HG03521 (cell line): ENCODE data around the gene TPST2.

Experiments used
- ATAC-seq: cut with Tn5 transposase; IDR thresholded peaks from one replicate; pipeline ENCODE4 v1.9.1; 2021; ENCODE audit warnings: mild to moderate bottlenecking, moderate library complexity; ENCODE audit not compliant: unreplicated experiment

Gene TPST2

DNA sequence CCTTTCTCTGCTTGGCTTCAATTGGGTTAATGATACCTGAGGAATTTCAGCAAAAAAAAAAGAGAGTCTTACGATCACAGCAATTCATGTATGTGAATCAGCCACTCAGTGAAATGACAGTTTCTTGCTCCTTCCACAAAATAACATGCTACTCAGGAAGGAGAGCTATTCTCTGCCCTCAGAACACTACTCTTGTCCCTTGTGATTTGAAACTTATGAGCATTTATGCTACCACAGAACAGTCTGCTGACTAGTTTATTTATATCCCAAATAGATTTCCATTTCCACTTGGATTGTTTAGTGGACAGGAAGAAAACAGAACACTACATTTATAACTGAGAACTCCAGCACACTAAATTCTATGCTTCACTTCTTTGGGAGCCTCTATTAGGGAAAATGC is 86.2 kb downstream of the TPST2 start:
- ATAC-seq: no peak

- no peak for ATAC-seq
These were observed 87.0 kb downstream of the TPST2 start for GRCh38 chr22:26502688-26503561.

DNA sequence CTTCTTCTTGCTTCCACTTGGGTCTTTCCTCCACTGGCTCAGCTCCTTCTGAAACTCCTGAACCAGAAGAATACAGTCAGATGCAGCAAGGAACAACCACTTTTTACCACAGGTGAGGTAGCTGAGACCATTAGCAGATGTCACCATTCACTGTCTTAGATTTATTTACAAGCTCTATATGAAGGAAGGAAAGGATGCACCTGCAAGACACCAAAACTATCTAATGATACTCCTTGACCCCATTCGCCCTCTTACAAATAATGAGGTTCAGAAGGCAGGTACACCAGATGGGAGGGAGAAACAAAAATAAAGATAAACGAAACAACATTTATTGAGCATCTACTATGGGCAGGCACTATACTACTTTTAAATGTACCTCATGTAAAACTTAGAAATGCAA is 87.9 kb downstream of the TPST2 start:
- ATAC-seq: no peak

- no peak for ATAC-seq
These were observed 90.7 kb downstream of the TPST2 start for GRCh38 chr22:26499188-26499703.

DNA sequence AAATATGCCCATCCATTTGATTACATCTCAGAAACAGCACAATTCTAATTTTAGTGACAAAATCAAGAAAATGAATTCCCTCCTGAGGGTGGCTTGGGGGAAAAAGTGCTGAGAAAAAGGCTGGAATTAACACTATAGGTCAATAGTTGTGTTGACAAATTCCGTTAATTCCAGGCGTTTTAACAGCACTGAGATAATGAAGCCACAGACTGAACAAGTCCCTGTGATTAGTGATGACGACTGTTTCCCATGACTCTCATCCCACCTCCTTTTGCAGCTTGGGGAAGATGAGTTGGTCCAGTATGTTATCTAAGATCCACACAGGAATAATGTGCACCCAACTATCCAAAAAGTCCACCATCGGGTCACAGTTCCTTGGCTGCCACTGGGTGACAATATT is 93.5 kb downstream of the TPST2 start:
- ATAC-seq: no peak

GRCh38 chr22:26494506-26494905 is 95.4 kb downstream of the TPST2 start:
- ATAC-seq: no peak

GRCh38 chr22:26492220-26492619 is 97.7 kb downstream of the TPST2 start:
- no peak for ATAC-seq

- ATAC-seq: no peak
These were observed 100.4 kb downstream of the TPST2 start for GRCh38 chr22:26489447-26490036.

DNA sequence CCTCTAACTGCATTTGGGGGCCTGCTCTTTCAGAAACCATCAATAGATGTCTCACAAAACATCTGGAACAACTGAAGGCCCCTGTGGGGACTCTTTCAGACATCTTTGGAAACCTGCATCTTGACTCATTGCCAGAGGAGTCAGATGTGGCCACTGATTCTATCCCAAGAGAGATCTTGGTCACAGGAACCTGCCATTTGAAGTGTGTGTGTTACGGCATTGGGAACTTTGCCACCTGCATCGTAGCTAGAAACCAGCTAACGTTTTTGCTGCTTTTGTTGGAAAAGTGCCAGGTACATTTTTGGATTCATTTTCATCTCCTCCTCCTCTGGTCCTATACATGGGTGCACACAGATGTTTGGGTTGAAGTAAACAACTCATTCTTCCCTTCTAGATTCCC is 101.9 kb downstream of the TPST2 start:
- no peak for ATAC-seq

DNA sequence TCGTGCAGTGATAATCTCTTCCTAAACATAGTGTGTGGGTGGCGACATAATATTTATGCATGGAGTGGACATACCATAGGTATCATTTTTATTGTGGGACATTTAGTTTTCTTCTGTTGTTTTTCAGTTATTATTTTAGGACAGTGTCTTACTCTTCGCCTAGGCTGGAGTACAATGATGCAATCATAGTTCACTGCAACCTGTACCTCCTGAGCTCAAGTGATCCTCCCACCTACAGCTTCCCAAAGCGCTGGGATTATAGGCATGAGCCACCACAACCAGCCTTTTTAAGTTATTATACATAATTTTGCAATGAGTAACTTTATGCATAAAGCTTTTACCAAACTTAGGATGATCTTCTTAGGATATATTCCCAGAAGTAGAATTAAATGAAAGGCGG is 103.5 kb downstream of the TPST2 start:
- ATAC-seq: no peak

DNA sequence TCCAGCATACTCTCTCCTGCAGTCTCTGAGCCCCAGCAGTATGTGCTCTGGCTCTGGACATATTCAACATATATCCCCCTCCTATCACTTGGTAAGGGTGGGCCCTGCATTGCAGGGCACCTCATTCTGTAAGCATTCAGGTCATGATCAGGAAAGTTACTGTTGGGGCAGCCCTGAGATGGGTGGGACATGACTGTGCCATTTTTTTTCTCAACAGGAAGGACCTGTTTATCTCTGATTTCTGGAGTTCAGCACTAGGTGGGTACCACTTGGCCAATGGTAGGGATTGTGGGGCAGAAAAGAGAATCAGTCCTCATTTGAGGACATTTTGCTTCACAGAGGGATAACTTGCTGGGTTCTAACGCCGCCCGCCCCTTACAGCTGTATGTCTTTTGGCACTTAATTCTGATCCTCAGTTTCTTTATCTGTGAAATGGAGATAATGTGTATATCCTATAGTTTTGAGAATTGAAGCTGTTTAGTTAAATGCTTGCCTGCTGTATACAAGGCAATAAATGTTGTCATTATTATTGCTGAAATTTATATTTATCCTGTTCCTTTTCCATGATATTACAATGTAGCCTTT is 104.0 kb downstream of the TPST2 start:
- no peak for ATAC-seq

DNA sequence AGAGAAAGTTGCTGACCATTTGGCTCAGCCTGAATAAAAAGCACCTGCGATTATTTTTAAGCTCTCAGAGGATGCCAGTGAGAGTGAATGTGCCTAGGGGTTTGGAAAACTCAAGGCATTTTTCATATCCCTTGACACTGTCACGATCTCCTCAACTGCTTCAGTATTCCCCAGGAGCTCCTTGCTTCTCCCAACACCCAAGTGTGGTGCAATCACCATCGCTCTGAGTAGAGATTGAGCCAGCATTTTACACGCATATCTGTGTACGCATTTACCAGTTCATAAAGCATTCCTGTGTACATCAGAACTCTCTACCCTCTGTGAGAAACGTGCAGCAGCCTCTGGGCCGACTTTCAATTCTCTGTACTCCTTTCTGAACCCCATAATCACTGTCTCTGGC is 104.9 kb downstream of the TPST2 start:
- no peak for ATAC-seq

DNA sequence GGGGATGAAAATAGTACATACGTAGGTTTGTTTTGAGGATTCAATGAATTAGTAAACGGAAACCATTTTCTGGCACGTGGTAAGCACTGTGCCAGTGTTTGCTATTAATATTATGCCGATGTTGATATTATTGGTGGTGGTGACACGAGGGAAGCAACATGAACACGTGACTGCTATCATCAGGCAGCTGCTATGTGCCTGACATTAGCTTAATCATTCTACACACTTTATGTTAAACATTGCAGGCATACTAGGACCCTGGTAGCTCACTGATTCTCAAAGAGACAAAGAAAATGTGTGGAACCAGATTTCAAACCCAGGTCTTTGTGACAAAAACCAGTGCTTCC is 105.6 kb downstream of the TPST2 start:
- no peak for ATAC-seq

DNA sequence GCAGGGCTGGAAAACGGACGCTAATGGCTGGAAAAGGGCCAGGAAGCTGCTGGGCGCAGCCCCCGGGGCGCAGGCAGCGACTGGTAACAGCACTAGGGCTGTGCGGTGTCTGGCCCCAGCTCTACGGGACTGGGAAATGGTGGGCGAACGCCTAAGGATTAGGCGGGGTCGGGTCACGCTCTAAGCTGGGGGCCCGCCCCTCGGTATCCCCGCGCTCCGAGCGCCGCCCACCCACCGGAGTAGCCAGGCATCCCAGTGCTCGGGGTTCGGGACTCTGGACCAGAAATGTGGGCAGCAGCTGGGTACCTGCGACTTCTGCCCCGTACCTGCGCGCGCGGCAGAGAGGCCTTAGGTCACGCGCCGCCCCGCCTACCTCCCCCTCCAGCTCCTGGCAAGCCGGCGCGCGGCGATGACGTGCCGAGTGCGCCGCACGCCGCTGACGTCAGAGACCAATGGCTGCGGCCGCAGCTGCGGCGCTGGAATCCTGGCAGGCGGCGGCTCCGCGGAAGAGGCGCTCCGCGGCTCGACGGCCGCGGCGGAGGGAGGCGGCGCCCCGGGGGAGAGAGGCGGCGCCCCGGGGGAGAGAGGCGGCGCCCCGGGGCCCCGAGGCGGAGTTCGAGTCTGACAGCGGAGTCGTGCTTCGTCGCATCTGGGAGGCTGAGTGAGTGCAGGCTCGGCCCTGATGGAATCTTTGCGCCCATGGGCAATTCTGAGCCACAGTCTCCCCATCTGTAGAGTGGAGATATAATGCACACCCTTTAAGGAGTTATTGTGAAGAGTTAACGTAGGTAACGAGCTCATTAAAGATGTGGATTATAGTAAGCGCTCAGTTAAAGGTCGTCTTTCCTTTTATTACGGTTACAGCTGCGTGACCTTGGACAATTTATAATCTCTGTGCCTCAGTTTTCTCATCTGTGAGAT is 106.2 kb downstream of the TPST2 start, which contains the start of the genes HPS4 and SRRD:
Gene HPS4 (minus strand): TSS at position 345 of the 921 bp plus-strand sequence. CDS start 2,021 bp downstream, outside the sequence.
Gene SRRD (plus strand): TSS at position 439 of the 921 bp plus-strand sequence. CDS start 14 bp downstream, at position 453.
- peak; percentile 76 for ATAC-seq

DNA sequence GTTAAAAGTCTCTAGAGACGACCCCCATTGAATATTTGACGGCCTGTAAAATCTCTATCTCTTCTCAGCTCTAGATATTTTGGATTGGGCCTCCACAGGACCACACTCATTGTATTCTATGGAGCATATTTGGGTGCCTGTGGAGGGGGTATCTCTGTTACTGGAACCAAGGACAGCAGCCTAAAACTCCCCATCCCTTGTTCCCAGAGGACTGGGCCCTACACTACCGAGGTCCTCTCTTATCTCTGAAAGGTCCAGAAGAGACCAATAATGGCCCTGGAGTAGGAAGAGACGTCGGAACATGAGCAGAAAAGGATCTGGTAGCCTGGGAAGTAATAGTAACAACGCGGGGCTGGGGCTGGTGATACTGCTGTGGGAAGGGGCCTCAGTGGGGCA is 106.9 kb downstream of the TPST2 start:
- ATAC-seq: peak; percentile 3

DNA sequence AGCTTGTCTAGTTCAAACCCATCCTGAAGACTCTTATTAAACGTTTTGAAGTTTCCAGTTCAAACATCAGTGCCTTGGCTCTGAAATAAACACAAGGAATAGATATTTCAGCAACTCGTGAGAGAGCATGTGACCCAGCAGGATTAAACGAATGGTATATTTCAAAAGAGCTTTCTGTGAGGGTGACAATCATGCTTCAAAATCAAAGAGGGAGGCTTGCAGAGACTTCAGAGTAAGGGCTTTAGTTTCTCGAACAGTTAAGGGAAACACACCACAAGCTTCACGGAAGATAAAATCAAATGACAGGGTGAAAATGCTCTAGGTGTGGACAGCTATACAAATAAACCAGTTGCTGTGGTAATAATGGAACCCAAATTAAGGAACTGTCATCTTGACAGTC is 107.8 kb downstream of the TPST2 start:
- ATAC-seq: no peak

GRCh38 chr22:26481694-26482093 is 108.2 kb downstream of the TPST2 start:
- no peak for ATAC-seq

DNA sequence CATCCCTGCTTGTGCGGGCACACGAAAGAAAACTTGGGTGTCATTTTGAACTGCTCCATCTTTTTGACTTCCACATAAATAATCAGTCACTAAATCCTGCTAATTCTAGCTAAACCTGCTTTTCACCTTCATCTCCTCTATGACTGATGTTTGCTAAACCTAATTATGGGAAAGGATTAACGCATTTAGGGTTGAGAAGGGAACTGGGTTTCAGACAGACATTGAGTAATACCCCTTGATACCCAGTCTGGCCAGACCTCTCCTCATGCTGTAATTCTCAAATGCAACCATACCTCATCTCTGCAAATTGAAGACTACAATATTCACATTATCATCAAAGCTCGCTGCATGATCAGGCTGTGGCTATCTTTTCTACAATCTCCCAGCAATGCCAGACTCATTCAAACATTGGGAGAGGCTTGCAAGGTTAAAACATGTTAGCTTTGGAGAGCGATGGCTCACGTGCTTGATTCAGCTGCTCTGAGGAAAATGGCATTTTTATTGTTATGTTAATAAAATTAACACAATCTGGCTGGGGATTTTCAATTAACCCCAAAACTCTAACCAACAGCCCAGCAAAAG is 108.7 kb downstream of the TPST2 start:
- ATAC-seq: no peak

GRCh38 chr22:26480611-26480932 is 109.4 kb downstream of the TPST2 start:
- ATAC-seq: no peak

GRCh38 chr22:26479792-26480610 is 109.9 kb downstream of the TPST2 start:
- ATAC-seq: no peak
